ENCODE data around the gene SLC35D2.

SLC35D2 gene

DNA sequence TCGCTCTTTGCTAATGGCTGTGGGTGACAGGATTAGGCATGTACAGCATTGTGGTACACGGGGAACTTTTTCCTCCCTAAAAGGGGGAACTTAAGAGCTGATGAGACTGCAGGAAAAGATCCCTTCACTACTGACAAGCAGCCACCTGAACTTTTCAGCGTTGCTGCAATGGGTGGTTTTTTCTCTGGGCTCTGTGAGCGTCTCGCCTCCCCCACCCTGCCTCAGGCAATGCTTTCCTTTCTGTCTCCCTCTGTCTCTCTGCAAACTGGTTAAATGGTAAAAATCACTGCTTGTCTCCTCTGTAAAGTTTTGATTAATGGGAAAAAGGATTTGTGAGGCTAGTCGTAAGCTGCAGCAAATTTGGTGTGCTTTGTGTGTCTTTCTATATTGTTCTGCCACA is 101.9 kb downstream of the SLC35D2 start:
- no peaks in the 10 kb centered on the region for H4K20me1 ChIP-seq (ENCODE audit: insufficient read depth, low read length, poor library complexity, severe bottlenecking)
- no peaks in the 10 kb centered on the region for H3K4me1 ChIP-seq (ENCODE audit: insufficient read depth, low read length, poor library complexity, severe bottlenecking)
- no peak overlapping the region for H3K4me2 ChIP-seq (ENCODE audit: low read depth, low read length, poor library complexity, severe bottlenecking)
- H3K36me3 ChIP-seq (ENCODE audit: insufficient read depth, low read length), result no peaks in the 10 kb centered on the region
- peaks cover 2% of the 10 kb centered on the region; the same call in 1 of the 2 replicates for H3K9me3 ChIP-seq (ENCODE audit: insufficient read depth, low read depth, low read length)
- H3K4me3 ChIP-seq (ENCODE audit: low read length, poor library complexity, severe bottlenecking), result no peak overlapping the region
- no peaks in the 10 kb centered on the region for H3K27me3 ChIP-seq (ENCODE audit: insufficient read depth, low read length, poor library complexity, severe bottlenecking)
- no peaks in the 10 kb centered on the region for H3F3A ChIP-seq (ENCODE audit: low read depth)
- H2AFZ ChIP-seq (ENCODE audit: low read length), result no peak overlapping the region
- TF ChIP-seq, protein P1, sequence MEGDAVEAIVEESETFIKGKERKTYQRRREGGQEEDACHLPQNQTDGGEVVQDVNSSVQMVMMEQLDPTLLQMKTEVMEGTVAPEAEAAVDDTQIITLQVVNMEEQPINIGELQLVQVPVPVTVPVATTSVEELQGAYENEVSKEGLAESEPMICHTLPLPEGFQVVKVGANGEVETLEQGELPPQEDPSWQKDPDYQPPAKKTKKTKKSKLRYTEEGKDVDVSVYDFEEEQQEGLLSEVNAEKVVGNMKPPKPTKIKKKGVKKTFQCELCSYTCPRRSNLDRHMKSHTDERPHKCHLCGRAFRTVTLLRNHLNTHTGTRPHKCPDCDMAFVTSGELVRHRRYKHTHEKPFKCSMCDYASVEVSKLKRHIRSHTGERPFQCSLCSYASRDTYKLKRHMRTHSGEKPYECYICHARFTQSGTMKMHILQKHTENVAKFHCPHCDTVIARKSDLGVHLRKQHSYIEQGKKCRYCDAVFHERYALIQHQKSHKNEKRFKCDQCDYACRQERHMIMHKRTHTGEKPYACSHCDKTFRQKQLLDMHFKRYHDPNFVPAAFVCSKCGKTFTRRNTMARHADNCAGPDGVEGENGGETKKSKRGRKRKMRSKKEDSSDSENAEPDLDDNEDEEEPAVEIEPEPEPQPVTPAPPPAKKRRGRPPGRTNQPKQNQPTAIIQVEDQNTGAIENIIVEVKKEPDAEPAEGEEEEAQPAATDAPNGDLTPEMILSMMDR (conservative IDR thresholded peaks at IDR 0.05; ENCODE audit: low read length), result no peak
- no peak for TF ChIP-seq EZH2phosphoT487 (IDR thresholded peaks at IDR 0.05; ENCODE audit: borderline replicate concordance)
- H3K79me2 ChIP-seq (ENCODE audit: insufficient read depth, low read length), result no peaks in the 10 kb centered on the region
- H3K9me2 ChIP-seq (replicated peaks; ENCODE audit: low read depth, low read length), result no peaks in the 10 kb centered on the region
- H3K9ac ChIP-seq (ENCODE audit: low read depth, low read length, poor library complexity, severe bottlenecking), result no peak overlapping the region

DNA sequence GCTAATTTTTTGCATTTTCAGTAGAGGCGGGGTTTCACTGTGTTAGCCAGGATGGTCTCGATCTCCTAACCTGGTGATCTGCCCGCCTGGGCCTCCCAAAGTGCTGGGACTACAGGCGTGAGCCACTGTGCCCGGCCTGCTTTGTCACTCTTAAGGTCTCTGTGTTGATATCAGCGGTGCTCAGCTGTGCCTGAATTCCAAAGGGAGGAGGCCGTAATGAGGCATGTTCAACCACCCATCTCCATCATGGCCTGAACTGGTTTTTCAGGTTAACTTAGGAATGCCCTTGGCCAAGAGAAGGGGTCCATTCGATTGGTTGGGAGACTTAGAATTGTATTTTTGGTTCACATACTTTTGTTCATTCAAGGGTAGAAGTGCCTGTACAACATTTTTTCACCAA is 103.6 kb downstream of the SLC35D2 start:
- Histone ChIP-seq H4K20me1 (ENCODE audit: insufficient read depth, low read length, poor library complexity, severe bottlenecking) (no peaks in the 10 kb centered on the region), H3K4me1 (ENCODE audit: insufficient read depth, low read length, poor library complexity, severe bottlenecking) (no peaks in the 10 kb centered on the region), H3K36me3 (ENCODE audit: insufficient read depth, low read length) (no peaks in the 10 kb centered on the region), H3K9me3 (ENCODE audit: insufficient read depth, low read depth, low read length) (peaks cover 3% of the 10 kb centered on the region; the same call in 1 of the 2 replicates), H3F3A (ENCODE audit: low read depth) (no peaks in the 10 kb centered on the region), H3K79me2 (ENCODE audit: insufficient read depth, low read length) (no peaks in the 10 kb centered on the region), H3K27me3 (ENCODE audit: insufficient read depth, low read length, poor library complexity, severe bottlenecking) (no peaks in the 10 kb centered on the region), H2AFZ (ENCODE audit: low read length) (no peak overlapping the region), H3K4me3 (ENCODE audit: low read length, poor library complexity, severe bottlenecking) (no peak overlapping the region), H3K9ac (ENCODE audit: low read depth, low read length, poor library complexity, severe bottlenecking) (no peak overlapping the region), H3K9me2 (replicated peaks; ENCODE audit: low read depth, low read length) (no peaks in the 10 kb centered on the region), H3K4me2 (ENCODE audit: low read depth, low read length, poor library complexity, severe bottlenecking) (no peak overlapping the region)
- TF ChIP-seq, protein P1 (conservative IDR thresholded peaks at IDR 0.05; ENCODE audit: low read length), result no peak
- no peak for TF ChIP-seq EZH2phosphoT487 (IDR thresholded peaks at IDR 0.05; ENCODE audit: borderline replicate concordance)

GRCh38 chr9:96274939-96275338 is 108.6 kb downstream of the SLC35D2 start:
- Histone ChIP-seq H3K9ac (ENCODE audit: low read depth, low read length, poor library complexity, severe bottlenecking) (no peak overlapping the region), H3K79me2 (ENCODE audit: insufficient read depth, low read length) (no peaks in the 10 kb centered on the region), H2AFZ (ENCODE audit: low read length) (no peak overlapping the region), H4K20me1 (ENCODE audit: insufficient read depth, low read length, poor library complexity, severe bottlenecking) (no peaks in the 10 kb centered on the region), H3F3A (ENCODE audit: low read depth) (no peaks in the 10 kb centered on the region), H3K36me3 (ENCODE audit: insufficient read depth, low read length) (no peaks in the 10 kb centered on the region), H3K27me3 (ENCODE audit: insufficient read depth, low read length, poor library complexity, severe bottlenecking) (no peaks in the 10 kb centered on the region), H3K4me1 (ENCODE audit: insufficient read depth, low read length, poor library complexity, severe bottlenecking) (no peaks in the 10 kb centered on the region), H3K9me3 (ENCODE audit: insufficient read depth, low read depth, low read length) (peaks cover 9% of the 10 kb centered on the region; the same call in 1 of the 2 replicates), H3K4me3 (ENCODE audit: low read length, poor library complexity, severe bottlenecking) (no peak overlapping the region), H3K9me2 (replicated peaks; ENCODE audit: low read depth, low read length) (no peaks in the 10 kb centered on the region), H3K4me2 (ENCODE audit: low read depth, low read length, poor library complexity, severe bottlenecking) (no peak overlapping the region)
- TF ChIP-seq EZH2phosphoT487 (IDR thresholded peaks at IDR 0.05; ENCODE audit: borderline replicate concordance), result no peak
- TF ChIP-seq, protein P1 (conservative IDR thresholded peaks at IDR 0.05; ENCODE audit: low read length), result no peak
